Lower lobe of right lung (tissue), 2 donors: ENCODE measurements around the gene ALG9. TPM values are rescaled to one million over a fixed set of nuclear protein-coding genes. Genes with fewer than 3 reads are reported as not detected.

Experiments used
- ATAC-seq, 2 donors: fragments of 200-7000 bp; cut with Tn5 transposase; one replicate each; pipeline ENCODE4 v1.9.1; 2020 to 2022; ENCODE audit warnings: mild to moderate bottlenecking in 2 of 2, moderate library complexity in 2 of 2
- DNase-seq: peaks from one replicate; pipeline ENCODE4 v3.0.0-alpha.2; 2020
- H3K27ac ChIP-seq: fragments of 200-600 bp; one replicate; pipeline ENCODE4 v1.8.0; 2022
- H3K27me3 ChIP-seq: fragments of 200-600 bp; one replicate; pipeline ENCODE4 v1.8.0; 2022; ENCODE audit warnings: low read depth
- H3K36me3 ChIP-seq: fragments of 200-600 bp; one replicate; pipeline ENCODE4 v1.8.0; 2022; ENCODE audit warnings: mild to moderate bottlenecking
- H3K4me1 ChIP-seq: fragments of 200-600 bp; one replicate; pipeline ENCODE4 v1.8.0; 2022
- H3K4me3 ChIP-seq: fragments of 200-600 bp; one replicate; pipeline ENCODE4 v1.8.0; 2022; ENCODE audit warnings: mild to moderate bottlenecking
- H3K9me3 ChIP-seq: fragments of 200-600 bp; one replicate; pipeline ENCODE4 v1.8.0; 2022
- CTCF ChIP-seq: fragments of 200-600 bp; IDR thresholded peaks from one replicate; pipeline ENCODE4 v1.8.0; 2022; ENCODE audit warnings: antibody characterized with exemption, mild to moderate bottlenecking
- intact Hi-C: fragments of 100-400 bp; cut with DNase I; formaldehyde crosslinking; loops from one replicate; pipeline ENCODE4 v1.11.0; 2022
- total RNA-seq: library from RNA; stranded (reverse); fragmentation: NEBNext Ultra II Directional; extraction: Animal tissue kit (Norgen Biotek cat#: 25700); gene quantifications from one replicate; pipeline ENCODE4 v1.2.1, GENCODE V29; 2021
- donor health status: DM: no; HTN: yes; CAD: no; lungs with severe emphysema.

ALG9 gene
- total RNA-seq, 1 donor from 2014 or later = 25.5 TPM

DNA sequence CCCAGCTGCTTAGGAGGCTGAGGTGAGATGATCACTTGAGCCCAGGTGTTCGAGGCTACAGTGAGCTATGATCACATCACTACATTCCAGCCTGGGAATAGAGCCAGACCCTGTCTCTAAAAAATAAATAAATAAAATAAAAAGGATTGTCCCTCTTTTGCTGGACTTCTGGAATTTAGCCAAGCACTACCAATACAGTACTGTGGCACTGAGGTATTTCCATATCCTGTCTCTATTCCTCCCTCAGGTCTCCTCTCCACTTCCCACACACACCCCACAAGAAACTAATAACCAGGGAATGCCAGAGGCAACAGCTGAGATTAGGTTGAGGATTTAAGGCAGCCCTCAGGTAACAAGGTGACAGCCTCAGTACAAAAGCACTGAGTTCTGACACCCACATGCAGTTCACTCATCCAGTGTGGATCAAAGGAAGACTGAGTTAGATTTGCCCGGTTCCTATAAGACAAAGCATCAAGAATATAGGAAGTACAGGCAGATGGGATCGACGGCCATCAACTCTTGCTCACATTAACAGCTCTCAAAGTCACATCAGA, 100.7 kb downstream of the ALG9 start:
- TF ChIP-seq CTCF = no peak
- intact Hi-C loops = no loop called here
- Histone ChIP-seq H3K27ac (no peak overlapping the region), H3K4me3 (no peak overlapping the region), H3K27me3 (no peaks in the 10 kb centered on the region), H3K9me3 (no peaks in the 10 kb centered on the region), H3K4me1 (peaks cover 24% of the 10 kb centered on the region), H3K36me3 (no peaks in the 10 kb centered on the region)
- ATAC-seq (no peak), DNase-seq (no peak)

DNA sequence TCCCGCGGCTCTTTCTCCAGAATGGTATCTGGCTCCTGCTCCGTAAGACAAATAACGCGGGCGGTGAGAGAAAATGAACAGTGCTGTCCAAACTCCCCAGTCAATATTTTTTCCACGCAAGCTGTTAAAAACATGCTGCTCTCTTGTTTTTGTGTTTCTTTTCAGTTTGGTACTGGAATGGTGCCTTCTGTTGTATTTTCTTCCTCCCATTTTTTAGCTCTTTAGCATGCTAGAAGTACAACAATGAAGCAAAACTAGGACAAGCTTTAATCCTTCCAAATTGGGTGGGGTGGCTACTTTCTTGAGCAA, 104.6 kb downstream of the ALG9 start:
- peak overlapping the region; percentile 88 for H3K27ac ChIP-seq
- DNase-seq (no peak), ATAC-seq (no peak)
- intact Hi-C loops = no loop called here
- peak overlapping the region; percentile 91 for H3K4me3 ChIP-seq
- TF ChIP-seq CTCF = no peak
- H3K36me3 ChIP-seq = peaks cover 30% of the 10 kb centered on the region
- no peaks in the 10 kb centered on the region for H3K27me3 ChIP-seq
- peaks cover 27% of the 10 kb centered on the region for H3K4me1 ChIP-seq
- no peaks in the 10 kb centered on the region for H3K9me3 ChIP-seq

DNA sequence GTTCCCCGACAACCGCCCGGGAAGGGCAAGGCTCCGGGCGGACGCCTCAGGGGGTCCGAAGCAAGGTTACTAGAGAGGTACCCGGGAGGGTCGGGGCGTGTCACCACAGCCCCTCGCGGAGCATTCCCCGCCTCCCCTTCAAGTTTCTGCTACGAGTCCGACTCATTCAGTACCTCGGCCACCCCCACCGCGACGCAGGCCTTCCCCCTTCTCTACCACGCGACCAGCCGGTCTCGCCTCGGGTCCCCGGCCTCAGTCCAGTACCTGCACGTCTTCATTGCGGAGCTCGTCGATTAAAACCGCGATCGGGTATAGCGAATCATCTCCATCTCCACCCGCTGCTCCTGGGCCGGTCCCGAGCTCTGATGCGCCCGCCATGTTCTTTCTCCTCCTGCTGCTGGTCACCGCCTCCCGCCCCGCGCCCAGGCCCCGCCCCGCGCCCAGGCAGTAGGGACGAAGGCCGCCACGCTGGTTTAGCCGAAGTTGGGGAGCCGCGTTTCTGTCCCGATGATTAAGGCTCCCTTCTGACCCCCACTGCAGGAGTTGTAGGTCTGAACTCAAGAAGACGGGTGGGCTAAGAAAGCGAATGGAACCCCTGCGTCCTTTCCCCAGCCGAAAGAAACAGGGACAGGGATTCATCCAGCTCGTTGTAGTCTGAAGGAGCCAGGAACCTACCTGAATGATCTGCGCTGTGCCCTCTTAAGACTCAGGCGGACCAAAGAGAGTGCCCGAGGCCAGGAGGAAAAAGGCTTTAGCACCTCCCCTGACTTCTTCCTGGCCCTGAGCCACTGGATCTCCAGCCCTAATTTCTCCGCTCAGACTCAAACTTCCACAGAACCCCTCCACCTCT, 105.2 kb downstream of the ALG9 start, which contains the start of gene PPP2R1B:
Gene PPP2R1B, minus strand, starts transcription at position 406 of the 850 bp plus-strand sequence. Its CDS starts 28 bp downstream, at position 378.
- no peaks in the 10 kb centered on the region for H3K9me3 ChIP-seq
- DNase-seq (peak; percentile 78), ATAC-seq (peak; percentile 98 to 99)
- intact Hi-C loops = no loop called here
- no peak for TF ChIP-seq CTCF
- peak within 1 kb of the TSS; percentile 91 for H3K4me3 ChIP-seq
- no peaks in the 10 kb centered on the region for H3K27me3 ChIP-seq
- peaks cover 35% of the 10 kb centered on the region for H3K36me3 ChIP-seq
- H3K27ac ChIP-seq = peak within 1 kb of the TSS; percentile 88
- peaks cover 27% of the 10 kb centered on the region for H3K4me1 ChIP-seq

DNA sequence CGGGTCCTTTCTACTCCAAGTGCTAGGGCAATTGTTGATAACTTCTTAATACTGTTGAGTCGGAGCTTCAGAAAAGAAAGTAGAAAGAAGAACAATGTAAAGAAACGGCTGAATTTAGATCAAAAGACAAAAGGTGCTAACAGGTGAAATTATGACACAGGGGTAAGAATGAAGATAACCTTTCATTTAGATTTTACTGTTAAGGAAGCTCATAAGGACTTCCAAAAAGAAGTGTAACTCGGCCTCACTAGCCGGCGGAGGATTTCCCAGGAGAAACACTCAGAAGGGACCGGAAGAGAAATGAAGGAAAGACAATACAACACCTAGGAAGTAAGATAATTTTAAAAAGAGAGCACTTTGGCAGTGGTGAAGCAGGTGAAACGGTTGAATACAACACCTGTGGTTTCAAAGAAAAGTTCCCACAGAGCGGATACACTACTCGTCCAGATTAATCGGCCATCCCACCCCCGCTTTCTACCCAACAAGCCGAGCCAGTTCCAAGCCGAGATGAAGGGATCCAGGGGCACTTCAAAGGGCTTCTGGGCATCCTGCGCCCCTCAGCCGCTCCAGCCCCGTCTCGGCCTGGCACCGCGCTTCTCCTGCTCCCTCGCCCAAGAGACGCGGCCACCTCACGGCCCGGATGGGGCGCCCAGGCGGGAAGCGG, 105.9 kb downstream of the ALG9 start:
- Histone ChIP-seq H3K4me1 (peaks cover 27% of the 10 kb centered on the region), H3K36me3 (peaks cover 43% of the 10 kb centered on the region), H3K4me3 (peak overlapping the region; percentile 91), H3K27me3 (no peaks in the 10 kb centered on the region), H3K27ac (peak overlapping the region; percentile 88), H3K9me3 (no peaks in the 10 kb centered on the region)
- no peak for DNase-seq
- no peak for TF ChIP-seq CTCF
- ATAC-seq = peak; percentile 64 to 66
- intact Hi-C loops = no loop called here

DNA sequence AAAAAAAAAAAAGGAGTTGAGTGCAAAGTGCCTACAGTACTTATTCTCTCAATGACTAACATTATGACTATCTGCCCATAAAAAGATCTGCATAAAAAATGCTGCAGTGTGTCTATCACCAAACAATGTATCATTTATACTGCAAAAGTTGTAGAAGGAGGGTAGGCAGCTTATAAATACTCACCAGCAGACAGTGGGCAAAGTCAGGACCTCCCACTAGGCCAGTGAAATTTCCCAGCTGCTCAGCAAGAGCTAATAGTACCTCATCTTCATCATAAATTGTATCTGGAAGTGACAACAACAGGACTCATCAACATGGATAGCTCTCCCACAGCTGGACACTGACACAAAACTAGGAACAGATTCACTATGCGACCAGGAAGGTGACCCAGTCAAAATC, 106.8 kb downstream of the ALG9 start:
- intact Hi-C loops = no loop called here
- peaks cover 51% of the 10 kb centered on the region for H3K36me3 ChIP-seq
- H3K27me3 ChIP-seq = no peaks in the 10 kb centered on the region
- ATAC-seq = no peak
- no peak for DNase-seq
- peak overlapping the region; percentile 91 for H3K4me3 ChIP-seq
- no peak for TF ChIP-seq CTCF
- H3K27ac ChIP-seq = no peak overlapping the region
- no peaks in the 10 kb centered on the region for H3K9me3 ChIP-seq
- H3K4me1 ChIP-seq = peaks cover 27% of the 10 kb centered on the region
